Common myeloid progenitor, CD34-positive (primary cell): ENCODE results near the gene CDC42EP3.

Experiments
- CTCF ChIA-PET: fragments of 350-600 bp; sonication (Branson Sonifier 250); formaldehyde crosslinking; loops from one replicate; lab custom pipeline; 2021; ENCODE audit warnings: antibody characterized with exemption; lab: Charles Lee
- POLR2A ChIA-PET: fragments of 350-600 bp; sonication (Branson Sonifier 250); formaldehyde crosslinking; loops from one replicate; lab custom pipeline; 2021; ENCODE audit warnings: antibody characterized with exemption; lab: Charles Lee
- DNase-seq, 3 donors: peaks; one replicate each; pipeline versions ENCODE4 v3.0.0 to v3.0.0-alpha.2; 2013
- H3K27ac ChIP-seq, 2 experiments: 1 replicate in 1 of 2; 2 replicates in 1 of 2; pipeline ENCODE4 v1.7.0; 2013; ENCODE audit warnings: inconsistent platforms in 2 of 2, low read length in 2 of 2, mild to moderate bottlenecking in 2 of 2, low read depth in 1 of 2, moderate library complexity in 1 of 2; ENCODE audit not compliant: severe bottlenecking in 2 of 2, insufficient read depth in 1 of 2, poor library complexity in 1 of 2
- H3K27me3 ChIP-seq, 5 experiments: replicated peaks in 2 of 5; 1 replicate in 3 of 5; 2 replicates in 2 of 5; pipeline versions ENCODE4 v1.6.1 to v1.7.0; 2013; ENCODE audit warnings: low read length in 4 of 5, mild to moderate bottlenecking in 2 of 5, moderate library complexity in 2 of 5, inconsistent platforms in 1 of 5; ENCODE audit not compliant: insufficient read depth in 5 of 5, control insufficient read depth in 4 of 5
- H3K36me3 ChIP-seq, 4 experiments: 1 replicate in 2 of 4; 2 replicates in 2 of 4; pipeline versions ENCODE4 v1.6.1 to v1.7.0; 2013; ENCODE audit warnings: low read length in 3 of 4, control low read depth in 1 of 4, mild to moderate bottlenecking in 1 of 4; ENCODE audit not compliant: control insufficient read depth in 4 of 4, insufficient read depth in 4 of 4
- H3K4me1 ChIP-seq, 4 experiments: 1 replicate in 3 of 4; 2 replicates in 1 of 4; pipeline versions ENCODE4 v1.6.1 to v1.7.1; 2013; ENCODE audit warnings: low read length in 3 of 4, mild to moderate bottlenecking in 3 of 4, control low read depth in 1 of 4, inconsistent platforms in 1 of 4, moderate library complexity in 1 of 4; ENCODE audit not compliant: control insufficient read depth in 4 of 4, insufficient read depth in 4 of 4; ENCODE audit errors: control extremely low read depth in 1 of 4
- H3K4me3 ChIP-seq, 7 experiments: 1 replicate in 4 of 7; 2 replicates in 3 of 7; pipeline versions ENCODE4 v1.5.1 to v1.7.0; 2013; ENCODE audit warnings: mild to moderate bottlenecking in 7 of 7, low read length in 6 of 7, moderate library complexity in 6 of 7, inconsistent platforms in 2 of 7, low read depth in 2 of 7, control low read depth in 1 of 7; ENCODE audit not compliant: insufficient read depth in 4 of 7, control insufficient read depth in 1 of 7; ENCODE audit errors: extremely low read depth in 1 of 7
- H3K9me3 ChIP-seq, 5 experiments: 1 replicate in 4 of 5; 2 replicates in 1 of 5; pipeline versions ENCODE4 v1.6.1 to v1.7.1; 2013; ENCODE audit warnings: low read length in 4 of 5, mild to moderate bottlenecking in 2 of 5, inconsistent platforms in 1 of 5, low read depth in 1 of 5, moderate library complexity in 1 of 5; ENCODE audit not compliant: control insufficient read depth in 4 of 5, insufficient read depth in 2 of 5; ENCODE audit errors: control extremely low read depth in 1 of 5
- WGBS: methylation state at CpG from one replicate; pipeline ENCODE4 v1.1.5; 2013; ENCODE audit not compliant: insufficient coverage; 5-methylcytosine and 5-hydroxymethylcytosine counted together

CDC42EP3 gene

GRCh38 chr2:37630301-37630700, 41.1 kb downstream of the CDC42EP3 start:
- no CpG with 5 or more reads among the region's 1 CpG for whole genome bisulfite sequencing
- H3K27me3 ChIP-seq = no peaks in the 10 kb centered on the region
- no peak overlapping the region for H3K27ac ChIP-seq
- no peak overlapping the region for H3K4me3 ChIP-seq
- ChIA-PET CTCF (no interaction called here), POLR2A (no interaction called here)
- no peak for DNase-seq
- H3K4me1 ChIP-seq = peaks cover 22 to 43% (median 37%) of the 10 kb centered on the region in 4 experiments
- H3K36me3 ChIP-seq = no peaks in the 10 kb centered on the region
- no peaks in the 10 kb centered on the region for H3K9me3 ChIP-seq

- Histone ChIP-seq H3K9me3 (no peaks in the 10 kb centered on the region), H3K27me3 (no peaks in the 10 kb centered on the region), H3K27ac (no peak overlapping the region), H3K4me3 (no peak overlapping the region), H3K4me1 (peaks cover 21 to 43% (median 34%) of the 10 kb centered on the region in 4 experiments), H3K36me3 (no peaks in the 10 kb centered on the region)
- POLR2A ChIA-PET = no interaction called here
- DNase-seq = no peak
- 92% methylated on average over 2 of the region's 3 CpGs for WGBS
- CTCF ChIA-PET = no interaction called here
These were observed 41.9 kb downstream of the CDC42EP3 start for GRCh38 chr2:37629529-37629928.

- no peak overlapping the region for H3K4me3 ChIP-seq
- H3K27me3 ChIP-seq = no peaks in the 10 kb centered on the region
- H3K36me3 ChIP-seq = no peaks in the 10 kb centered on the region
- H3K4me1 ChIP-seq = peaks cover 16 to 35% (median 29%) of the 10 kb centered on the region in 4 experiments
- no peak for DNase-seq
- H3K9me3 ChIP-seq = no peaks in the 10 kb centered on the region
- ChIA-PET CTCF (interaction anchor here (0.7 to 1.0 kb wide), 2 partner anchors 25 to 231 kb away, joined by 3 to 4 read pairs; no protein-coding TSS in a partner anchor), POLR2A (no interaction called here)
- H3K27ac ChIP-seq = no peak overlapping the region
These were observed 43.7 kb downstream of the CDC42EP3 start for GRCh38 chr2:37627710-37628109.

GRCh38 chr2:37625796-37626571, 45.5 kb downstream of the CDC42EP3 start:
- ChIA-PET POLR2A (no interaction called here), CTCF (interaction anchor here (0.7 to 3.2 kb wide), 9 partner anchors 9 to 250 kb away, joined by 3 to 13 read pairs (median 3); no protein-coding TSS in a partner anchor)
- peak overlapping the region in 1 of 7 experiments; percentile 2 for H3K4me3 ChIP-seq
- H3K9me3 ChIP-seq = no peaks in the 10 kb centered on the region
- H3K4me1 ChIP-seq = peaks cover 16 to 35% (median 28%) of the 10 kb centered on the region in 4 experiments
- H3K27ac ChIP-seq = peak overlapping the region in 1 of 2 experiments; percentile 28
- WGBS = 9% methylated on average over 5 of the region's 11 CpGs
- no peaks in the 10 kb centered on the region for H3K27me3 ChIP-seq
- no peaks in the 10 kb centered on the region for H3K36me3 ChIP-seq
- DNase-seq = peak; percentile 65 to 95 (median 91)

GRCh38 chr2:37625156-37625555, 46.3 kb downstream of the CDC42EP3 start:
- no peak overlapping the region for H3K4me3 ChIP-seq
- H3K4me1 ChIP-seq = peaks cover 16 to 35% (median 28%) of the 10 kb centered on the region in 4 experiments
- H3K27me3 ChIP-seq = no peaks in the 10 kb centered on the region
- no peak for DNase-seq
- no peaks in the 10 kb centered on the region for H3K36me3 ChIP-seq
- ChIA-PET CTCF (interaction anchor here (0.8 to 3.2 kb wide), 8 partner anchors 19 to 251 kb away, joined by 3 to 13 read pairs (median 4); no protein-coding TSS in a partner anchor), POLR2A (no interaction called here)
- H3K27ac ChIP-seq = no peak overlapping the region
- H3K9me3 ChIP-seq = no peaks in the 10 kb centered on the region

- H3K27me3 ChIP-seq = no peaks in the 10 kb centered on the region
- H3K4me3 ChIP-seq = no peak overlapping the region
- H3K9me3 ChIP-seq = no peaks in the 10 kb centered on the region
- WGBS = 96% methylated on average over 5 of the region's 8 CpGs
- ChIA-PET POLR2A (no interaction called here), CTCF (interaction anchor here (1.1 to 3.2 kb wide), 7 partner anchors 11 to 209 kb away, joined by 3 to 13 read pairs (median 4); no protein-coding TSS in a partner anchor)
- no peak overlapping the region for H3K27ac ChIP-seq
- DNase-seq = peak in 2 of 3 donors; percentile 61 to 77
- H3K4me1 ChIP-seq = peaks cover 16 to 35% (median 28%) of the 10 kb centered on the region in 4 experiments
- H3K36me3 ChIP-seq = no peaks in the 10 kb centered on the region
These were observed 47.2 kb downstream of the CDC42EP3 start for GRCh38 chr2:37623971-37624900.
